GM19455 (cell line): ENCODE results near the gene CPA2.
"Not testable (repeated sequence)": the region's sequence is repeated elsewhere in the genome, so short reads cannot be mapped to it uniquely, and the experiment has no call there.

Experiments
- ATAC-seq: cut with Tn5 transposase; IDR thresholded peaks from one replicate; pipeline ENCODE4 v1.9.1; 2021; ENCODE audit not compliant: unreplicated experiment

Gene CPA2

DNA sequence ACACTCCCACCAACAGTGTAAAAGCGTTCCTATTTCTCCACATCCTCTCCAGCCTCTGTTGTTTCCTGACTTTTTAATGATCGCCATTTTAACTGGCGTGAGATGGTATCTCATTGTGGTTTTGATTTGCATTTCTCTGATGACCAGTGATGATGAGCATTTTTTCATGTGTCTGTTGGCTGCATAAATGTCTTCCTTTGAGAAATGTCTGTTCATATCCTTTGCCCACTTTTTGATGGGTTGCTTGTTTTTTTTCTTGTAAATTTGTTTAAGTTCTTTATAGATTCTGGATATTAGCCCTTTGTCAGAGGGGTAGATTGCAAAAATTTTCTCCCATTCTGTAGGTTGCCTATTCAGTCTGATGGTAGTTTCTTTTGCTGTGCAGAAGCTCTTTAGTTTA, 17.0 kb upstream of the CPA2 start:
- ATAC-seq: not testable (repeated sequence)

- ATAC-seq: no peak
Observed at GRCh38 chr7:130254555-130254954, 12.1 kb upstream of the CPA2 start.

- ATAC-seq: no peak
Observed at GRCh38 chr7:130256704-130257103, 10.0 kb upstream of the CPA2 start.

- ATAC-seq: no peak
Observed at GRCh38 chr7:130258494-130259078, 8.1 kb upstream of the CPA2 start.

GRCh38 chr7:130262448-130262847, 4.2 kb upstream of the CPA2 start:
- ATAC-seq: no peak

GRCh38 chr7:130263130-130263529, 3.5 kb upstream of the CPA2 start:
- ATAC-seq: no peak

GRCh38 chr7:130266961-130267321, 278 bp downstream of the CPA2 start:
- ATAC-seq: no peak

DNA sequence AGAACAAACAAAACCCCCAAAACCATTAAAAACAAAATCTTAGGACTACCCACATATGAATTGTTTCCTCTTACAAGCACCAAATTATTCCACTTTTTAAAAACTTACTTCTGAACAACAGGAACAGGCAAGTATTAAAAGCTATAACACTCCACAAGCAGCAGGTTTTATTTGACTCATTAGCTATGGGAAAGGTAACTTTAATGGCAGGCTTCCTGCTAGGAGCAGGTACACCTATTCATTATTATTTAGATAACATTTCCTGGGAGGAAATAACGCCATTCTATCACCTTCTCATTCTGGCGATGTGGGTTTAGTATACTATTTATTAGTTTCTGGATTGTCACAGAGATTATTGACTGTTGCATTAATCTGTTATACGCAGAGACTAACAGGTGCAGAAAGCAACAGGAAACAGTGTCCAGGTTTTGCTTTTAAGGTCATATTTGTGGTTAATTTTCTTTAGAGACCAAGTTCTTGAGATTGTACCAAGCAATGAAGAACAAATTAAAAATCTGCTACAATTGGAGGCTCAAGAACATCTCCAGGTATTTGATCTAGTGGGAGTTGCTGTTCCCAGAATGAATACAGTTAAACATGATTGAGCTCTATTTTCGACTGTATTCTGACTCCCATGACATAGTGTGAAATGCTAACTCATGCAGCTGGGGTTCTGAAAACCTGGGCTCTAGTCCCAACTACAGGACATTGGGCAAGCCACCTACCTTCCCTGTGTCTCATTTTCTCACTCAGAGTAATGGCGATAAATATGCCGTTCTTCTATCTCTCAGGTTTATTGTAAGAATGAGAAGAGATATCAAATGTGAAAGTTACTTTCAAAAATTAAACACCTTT, 2.0 kb downstream of the CPA2 start:
- no peak for ATAC-seq

DNA sequence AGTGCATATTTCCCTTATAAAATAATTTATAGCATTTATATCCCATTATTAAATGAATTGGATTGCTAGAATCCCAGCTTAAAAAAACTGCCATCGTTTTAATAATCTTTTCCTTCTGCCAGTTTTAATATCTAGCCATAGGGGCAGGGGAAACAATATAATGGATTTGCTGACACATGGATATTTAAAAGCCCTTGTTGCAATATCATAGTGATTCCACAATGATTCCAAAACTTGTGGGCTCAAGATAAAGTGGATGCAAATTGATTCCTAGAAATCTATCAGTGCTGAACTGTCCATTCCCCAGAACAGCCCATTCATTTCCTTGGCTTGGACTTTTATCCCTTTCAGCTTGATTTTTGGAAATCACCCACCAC, 2.6 kb downstream of the CPA2 start:
- no peak for ATAC-seq

- ATAC-seq: no peak
Observed at GRCh38 chr7:130270947-130271800, 4.5 kb downstream of the CPA2 start.

- ATAC-seq: no peak
Observed at GRCh38 chr7:130272381-130273080, 5.9 kb downstream of the CPA2 start.

- no peak for ATAC-seq
Observed at GRCh38 chr7:130273081-130273932, 6.6 kb downstream of the CPA2 start.

DNA sequence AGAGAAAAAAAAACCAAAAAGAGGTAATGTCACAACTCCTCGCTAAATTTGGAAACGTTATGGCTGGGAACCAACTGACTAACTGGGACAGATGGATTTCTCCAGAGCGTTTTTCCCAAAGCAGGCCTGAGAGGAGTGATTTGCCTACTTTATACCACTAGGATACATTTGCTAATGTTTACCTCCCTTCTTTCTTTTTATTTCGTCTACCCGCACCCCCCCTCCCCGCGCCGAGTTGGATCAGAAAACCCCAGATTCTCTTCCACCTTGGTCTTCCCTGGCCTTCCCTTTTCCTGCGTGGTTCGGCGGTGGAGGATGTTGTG, 7.2 kb downstream of the CPA2 start:
- no peak for ATAC-seq

DNA sequence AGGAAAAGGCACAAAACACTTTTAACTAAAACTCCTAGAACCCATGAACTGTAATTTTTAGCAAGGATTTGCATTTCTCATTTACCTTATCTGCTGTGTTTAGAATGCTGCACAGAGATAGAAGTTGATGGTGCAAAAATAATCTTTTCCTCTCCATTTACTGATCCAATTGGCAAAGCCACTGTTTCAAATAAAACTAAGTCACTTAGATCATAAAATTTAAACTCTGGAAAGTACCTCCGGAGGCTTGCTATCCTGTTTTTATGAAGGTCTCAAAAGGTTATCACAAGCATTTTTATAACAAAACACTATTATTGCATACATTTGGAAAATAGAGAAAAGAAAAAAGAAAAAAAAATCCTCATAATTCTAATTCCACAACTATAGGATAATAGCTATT, 7.6 kb downstream of the CPA2 start:
- ATAC-seq: no peak

- no peak for ATAC-seq
Observed at GRCh38 chr7:130274983-130275591, 8.4 kb downstream of the CPA2 start.

- no peak for ATAC-seq
Observed at GRCh38 chr7:130275826-130276297, 9.2 kb downstream of the CPA2 start.

DNA sequence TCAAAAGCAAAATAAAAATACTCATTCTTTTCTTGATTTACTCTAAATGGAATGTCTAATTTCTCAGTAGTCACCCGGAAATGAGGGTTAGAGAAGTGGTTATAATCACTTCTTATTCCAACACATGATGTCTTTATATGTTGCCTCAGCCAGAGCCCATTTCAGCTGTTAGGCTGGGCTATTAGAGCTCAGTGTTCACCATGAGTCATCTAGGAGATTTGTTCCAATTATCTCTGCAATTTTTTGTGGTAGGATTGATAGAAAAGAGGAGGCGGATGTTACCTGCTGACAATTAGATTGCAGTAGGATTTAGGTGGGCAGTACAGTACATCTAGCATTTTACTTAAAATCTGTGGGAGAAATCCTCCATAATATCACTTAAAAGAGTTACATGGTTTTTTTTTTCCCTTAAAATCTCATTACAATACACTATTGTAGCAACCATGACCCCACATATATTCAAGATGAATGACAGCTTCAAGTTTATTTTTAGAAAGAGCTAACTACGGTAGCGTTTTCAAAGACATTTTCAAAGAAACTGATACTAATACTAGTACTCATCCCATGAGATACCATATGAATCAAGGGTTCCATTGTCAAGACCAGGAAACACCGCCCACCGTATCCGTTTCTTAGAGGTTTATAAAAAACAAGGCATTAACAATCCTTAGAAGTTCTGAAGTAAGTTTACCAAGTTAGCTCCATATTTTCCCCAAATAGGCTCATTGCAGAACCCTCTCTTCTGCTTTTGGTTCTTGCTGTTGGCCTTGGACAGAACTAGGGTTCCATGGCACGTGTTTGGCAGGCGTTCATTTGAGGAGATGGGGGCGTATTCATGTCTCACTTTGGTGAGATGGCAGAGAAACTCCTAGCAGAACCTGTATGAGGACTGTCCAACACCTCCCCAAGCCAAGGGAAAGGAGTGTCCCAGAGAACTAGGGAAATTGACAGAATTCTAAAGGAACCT, 10.4 kb downstream of the CPA2 start:
- ATAC-seq: no peak

DNA sequence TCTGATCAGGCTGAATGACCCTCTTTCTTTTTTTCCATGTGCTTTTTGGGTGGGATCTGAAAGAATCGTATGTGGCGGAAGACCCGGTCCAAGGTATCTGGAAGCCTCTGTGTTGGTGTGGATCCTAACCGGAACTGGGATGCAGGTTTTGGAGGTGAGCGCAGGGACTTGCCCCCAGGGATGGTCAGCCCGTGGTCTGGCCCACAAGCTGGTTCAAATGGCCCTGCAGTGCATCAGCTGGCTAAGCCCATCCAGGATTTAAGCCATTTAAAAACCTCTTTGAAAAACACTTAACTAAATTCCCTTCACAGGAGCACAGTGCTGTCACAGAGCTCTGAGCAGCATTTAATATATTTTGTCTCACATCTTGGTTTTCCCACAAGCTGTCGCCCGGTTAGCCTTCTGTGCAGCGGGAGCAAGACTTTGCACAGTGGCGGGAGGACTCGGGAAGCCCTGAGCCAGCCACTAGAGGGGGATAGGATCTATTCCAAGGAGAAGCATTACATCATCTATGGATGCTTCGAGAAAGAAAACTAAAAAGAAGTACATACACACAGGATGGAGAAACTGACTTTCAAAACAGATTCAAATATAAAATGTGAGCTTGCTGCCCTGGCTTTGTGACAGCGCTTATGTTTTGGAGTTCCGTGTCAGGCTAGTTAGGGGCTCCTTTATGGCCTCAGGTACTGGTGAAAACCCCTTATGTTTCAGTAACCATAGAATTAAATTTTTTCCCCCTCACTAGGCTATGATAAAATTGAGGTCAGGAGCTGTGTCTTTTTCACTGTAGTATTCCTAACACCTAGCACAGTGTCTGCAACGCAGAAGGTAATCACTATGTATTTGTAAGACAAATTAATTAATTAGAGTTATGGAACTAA, 11.3 kb downstream of the CPA2 start:
- ATAC-seq: no peak
